ENCODE measurements around the gene HDGF. TPM values are rescaled to one million over a fixed set of nuclear protein-coding genes. Genes with fewer than 3 reads are reported as not detected.

Gene HDGF
- total RNA-seq, 4 donors from 2014 or later: 147 to 162 (median 148) TPM

- no peaks in the 10 kb centered on the region for H3K36me3 ChIP-seq
- 36 to 40% methylated on average over 15 of the region's 16 CpGs for WGBS, 2 donors
- no peak overlapping the region for H3K4me3 ChIP-seq (replicated peaks in 1 of 3)
- H3K4me1 ChIP-seq: peaks cover 50 to 67% of the 10 kb centered on the region in 2 donors
- peak; percentile 94 to 96 for DNase-seq
- peak in 1 of 2 donors; percentile 18 for TF ChIP-seq POLR2A (IDR thresholded peaks at IDR 0.05)
- TF ChIP-seq, protein P1, sequence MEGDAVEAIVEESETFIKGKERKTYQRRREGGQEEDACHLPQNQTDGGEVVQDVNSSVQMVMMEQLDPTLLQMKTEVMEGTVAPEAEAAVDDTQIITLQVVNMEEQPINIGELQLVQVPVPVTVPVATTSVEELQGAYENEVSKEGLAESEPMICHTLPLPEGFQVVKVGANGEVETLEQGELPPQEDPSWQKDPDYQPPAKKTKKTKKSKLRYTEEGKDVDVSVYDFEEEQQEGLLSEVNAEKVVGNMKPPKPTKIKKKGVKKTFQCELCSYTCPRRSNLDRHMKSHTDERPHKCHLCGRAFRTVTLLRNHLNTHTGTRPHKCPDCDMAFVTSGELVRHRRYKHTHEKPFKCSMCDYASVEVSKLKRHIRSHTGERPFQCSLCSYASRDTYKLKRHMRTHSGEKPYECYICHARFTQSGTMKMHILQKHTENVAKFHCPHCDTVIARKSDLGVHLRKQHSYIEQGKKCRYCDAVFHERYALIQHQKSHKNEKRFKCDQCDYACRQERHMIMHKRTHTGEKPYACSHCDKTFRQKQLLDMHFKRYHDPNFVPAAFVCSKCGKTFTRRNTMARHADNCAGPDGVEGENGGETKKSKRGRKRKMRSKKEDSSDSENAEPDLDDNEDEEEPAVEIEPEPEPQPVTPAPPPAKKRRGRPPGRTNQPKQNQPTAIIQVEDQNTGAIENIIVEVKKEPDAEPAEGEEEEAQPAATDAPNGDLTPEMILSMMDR (IDR thresholded peaks at IDR 0.05): no peak
- no peaks in the 10 kb centered on the region for H3K27me3 ChIP-seq
- peak overlapping the region; percentile 74 to 82 (median 80) for H3K27ac ChIP-seq
- H3K9me3 ChIP-seq: no peaks in the 10 kb centered on the region
- intact Hi-C loops (cut with DNase I): no loop called here
Measured at GRCh38 chr1:156692925-156693847, 58.3 kb downstream of the HDGF start.

GRCh38 chr1:156692441-156692924 is 59.0 kb downstream of the HDGF start:
- intact Hi-C loops (cut with DNase I): no loop called here
- 4 to 5% methylated on average over 11 to 13 of the region's 13 CpGs for WGBS, 2 donors
- Histone ChIP-seq H3K27ac (peak overlapping the region; percentile 74 to 82 (median 80)), H3K36me3 (no peaks in the 10 kb centered on the region), H3K27me3 (no peaks in the 10 kb centered on the region), H3K4me1 (peaks cover 45 to 60% of the 10 kb centered on the region in 2 donors), H3K9me3 (no peaks in the 10 kb centered on the region), H3K4me3 (replicated peaks in 1 of 3) (no peak overlapping the region)
- no peak for TF ChIP-seq POLR2A (IDR thresholded peaks at IDR 0.05)
- TF ChIP-seq, protein P1 (IDR thresholded peaks at IDR 0.05): no peak
- DNase-seq: peak; percentile 76 to 79

Other genes with a start within 250 kb of the HDGF start
- 1 to 10 TPM in 1 of 4 donors, under 1 TPM in 3; 0.15 to 1.4 (median 0.50) TPM for gene IQGAP3, start 179.1 kb downstream of the HDGF start, total RNA-seq
- gene TTC24, start 172.0 kb downstream of the HDGF start, total RNA-seq: under 1 TPM in 2 of 4 donors, not detected in 2; 0.27 to 0.67 TPM
- 100 to 1,000 TPM in 3 of 4 donors, 10 to 100 TPM in 1; 69.1 to 176 (median 117) TPM for gene NAXE, start 159.9 kb downstream of the HDGF start, total RNA-seq
- gene GPATCH4, start 150.2 kb downstream of the HDGF start, total RNA-seq: 10 to 100 TPM; 14.1 to 49.2 (median 24.5) TPM
- gene HAPLN2, start 132.3 kb downstream of the HDGF start, total RNA-seq: under 1 TPM in 1 of 4 donors, not detected in 3; 0.79 TPM
- gene BCAN, start 109.6 kb downstream of the HDGF start, total RNA-seq: 1 to 10 TPM in 1 of 4 donors, under 1 TPM in 1, not detected in 2; 0.54 to 1.1 TPM
- 10 to 100 TPM in 2 of 4 donors, 1 to 10 TPM in 2; 4.3 to 10.4 (median 9.0) TPM for gene NES, start 74.3 kb downstream of the HDGF start, total RNA-seq
- 10 to 100 TPM in 1 of 4 donors, 1 to 10 TPM in 2, not detected in 1; 3.0 to 15.3 (median 4.5) TPM for gene CRABP2, start 46.1 kb downstream of the HDGF start, total RNA-seq
- gene METTL25B, start 23.2 kb downstream of the HDGF start, total RNA-seq: 10 to 100 TPM; 15.5 to 33.4 (median 25.3) TPM
- gene ISG20L2, start 22.9 kb downstream of the HDGF start, total RNA-seq: 10 to 100 TPM; 13.6 to 34.9 (median 18.2) TPM
- 10 to 100 TPM; 22.9 to 55.6 (median 35.9) TPM for gene MRPL24, start 10.6 kb downstream of the HDGF start, total RNA-seq
- 10 to 100 TPM; 34.8 to 57.9 (median 43.6) TPM for gene PRCC, start 15.9 kb upstream of the HDGF start, total RNA-seq
- gene SH2D2A, start 65.2 kb upstream of the HDGF start, total RNA-seq: 1 to 10 TPM; 1.2 to 3.3 (median 2.0) TPM
- not detected for gene INSRR, start 107.4 kb upstream of the HDGF start, total RNA-seq
- gene NTRK1, start 109.2 kb upstream of the HDGF start, total RNA-seq: 1 to 10 TPM in 1 of 4 donors, under 1 TPM in 3; 0.11 to 1.2 (median 0.63) TPM
- gene PEAR1, start 142.0 kb upstream of the HDGF start, total RNA-seq: 10 to 100 TPM; 11.2 to 21.9 (median 14.4) TPM
- not detected for gene LRRC71, start 169.0 kb upstream of the HDGF start, total RNA-seq